NOMO-1 (cell line): ENCODE results near the gene ASCC2.
"Not testable (repeated sequence)": the region's sequence is repeated elsewhere in the genome, so short reads cannot be mapped to it uniquely, and the experiment has no call there.

Source experiments
- DNase-seq, 2 experiments: peaks; one replicate each; lab custom pipeline; 2025; ENCODE audit not compliant: unreplicated experiment in 2 of 2; lab: John Stamatoyannopoulos, UW

ASCC2 gene

GRCh38 chr22:29762263-29762662 lies 75.8 kb downstream of the ASCC2 start:
- DNase-seq, result no peak

- DNase-seq, result no peak
These were observed 79.1 kb downstream of the ASCC2 start for GRCh38 chr22:29758959-29759358.

GRCh38 chr22:29758068-29758622 lies 79.9 kb downstream of the ASCC2 start:
- DNase-seq, result no peak

- DNase-seq, result no peak
These were observed 81.0 kb downstream of the ASCC2 start for GRCh38 chr22:29757096-29757495.

GRCh38 chr22:29756341-29756740 lies 81.7 kb downstream of the ASCC2 start:
- DNase-seq, result no peak

GRCh38 chr22:29755889-29756288 lies 82.2 kb downstream of the ASCC2 start:
- DNase-seq, result no peak

DNA sequence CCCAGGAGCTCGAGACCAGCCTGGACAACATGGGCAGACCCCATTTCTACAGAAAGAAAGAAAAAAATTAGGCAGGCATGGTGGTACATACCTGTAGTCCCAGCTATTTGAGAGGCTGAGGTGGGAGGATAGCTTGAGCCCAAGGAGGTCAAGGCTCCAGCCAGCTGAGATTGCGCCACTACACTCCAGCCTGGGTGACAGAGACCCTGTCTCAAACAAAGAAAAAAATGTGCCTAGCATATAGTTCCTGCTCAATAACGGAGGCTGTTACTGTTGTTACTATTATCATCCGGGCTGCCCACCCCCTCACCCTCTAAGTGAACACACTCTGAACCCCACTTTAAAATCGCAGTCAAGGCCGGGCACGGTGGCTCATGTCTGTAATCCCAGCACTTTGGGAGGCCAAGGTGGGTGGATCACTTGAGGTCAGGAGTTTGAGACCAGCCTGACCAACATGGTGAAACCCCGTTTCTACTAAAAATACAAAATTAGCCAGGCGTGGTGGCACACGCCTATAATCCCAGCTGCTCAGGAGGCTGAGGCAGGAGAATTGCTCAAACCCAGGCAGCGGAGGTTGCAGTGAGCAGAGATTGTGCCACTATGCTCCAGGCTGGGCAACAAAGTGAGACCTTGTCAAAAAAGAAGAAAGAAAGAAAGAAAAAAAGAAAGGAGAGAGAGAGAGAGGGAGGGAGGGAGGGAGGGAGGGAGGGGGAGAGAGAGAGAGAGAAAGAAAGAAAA lies 83.2 kb downstream of the ASCC2 start:
- not testable (repeated sequence) for DNase-seq

DNA sequence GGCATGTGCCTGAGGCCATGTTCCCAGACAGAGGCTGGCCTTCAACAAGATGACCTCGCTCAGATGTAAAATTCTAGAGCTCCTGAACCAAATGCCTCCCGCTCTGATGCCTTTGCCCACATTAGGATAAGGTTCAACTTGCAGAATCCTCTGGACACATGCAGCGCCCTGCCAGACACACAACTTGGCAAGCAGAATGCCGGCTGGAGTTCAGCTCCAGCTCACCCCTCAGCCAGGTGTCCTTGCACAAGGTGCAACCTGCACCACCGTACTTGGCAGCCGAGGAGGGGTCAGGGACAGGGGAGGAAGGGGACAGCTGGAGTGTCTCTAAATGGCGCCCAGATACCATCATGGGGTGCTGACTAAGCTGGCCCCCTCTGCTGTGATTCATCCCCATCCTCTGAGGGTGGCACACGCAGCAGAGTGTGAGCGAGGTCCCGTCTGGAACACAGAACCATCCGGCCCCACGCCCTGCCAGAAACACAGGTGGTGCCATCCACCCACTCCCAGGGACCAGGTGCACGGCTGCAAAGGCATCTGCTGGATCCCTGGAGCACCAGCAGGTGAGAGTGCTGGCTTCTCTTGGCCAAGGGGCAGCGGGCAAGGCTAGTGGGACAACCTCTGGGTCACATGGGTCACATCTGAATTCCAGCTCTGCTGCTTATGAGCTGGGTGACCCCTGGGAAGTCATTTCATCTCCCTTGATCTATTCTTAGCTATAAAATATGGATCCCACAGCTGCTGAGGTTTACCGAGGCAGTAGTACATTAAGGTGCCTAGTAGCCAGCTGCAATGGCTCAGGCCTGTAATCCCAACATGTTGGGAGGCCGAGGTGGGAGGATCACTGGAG lies 84.0 kb downstream of the ASCC2 start:
- DNase-seq, result no peak

DNA sequence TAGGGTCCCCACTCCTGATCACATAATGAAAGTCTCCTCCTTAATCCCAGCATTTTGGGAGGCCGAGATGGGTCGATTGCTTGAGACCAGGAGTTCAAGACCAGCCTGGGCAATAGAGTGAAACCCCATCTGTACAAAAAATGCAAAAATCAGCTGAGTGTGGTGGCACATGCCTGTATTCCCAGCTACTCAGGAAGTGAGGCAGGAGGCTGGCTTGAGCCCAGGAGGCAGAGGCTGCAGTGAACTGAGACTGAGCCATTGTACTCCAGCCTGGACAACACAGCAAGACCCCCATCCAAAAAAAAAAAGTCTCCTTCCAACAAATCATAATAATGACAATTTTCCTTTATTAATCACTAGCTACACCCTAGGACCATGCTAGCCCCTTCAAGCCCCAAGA lies 86.4 kb downstream of the ASCC2 start:
- DNase-seq, result no peak

- DNase-seq, result peak; percentile 48 to 82
These were observed 87.2 kb downstream of the ASCC2 start for GRCh38 chr22:29750559-29751538.

DNA sequence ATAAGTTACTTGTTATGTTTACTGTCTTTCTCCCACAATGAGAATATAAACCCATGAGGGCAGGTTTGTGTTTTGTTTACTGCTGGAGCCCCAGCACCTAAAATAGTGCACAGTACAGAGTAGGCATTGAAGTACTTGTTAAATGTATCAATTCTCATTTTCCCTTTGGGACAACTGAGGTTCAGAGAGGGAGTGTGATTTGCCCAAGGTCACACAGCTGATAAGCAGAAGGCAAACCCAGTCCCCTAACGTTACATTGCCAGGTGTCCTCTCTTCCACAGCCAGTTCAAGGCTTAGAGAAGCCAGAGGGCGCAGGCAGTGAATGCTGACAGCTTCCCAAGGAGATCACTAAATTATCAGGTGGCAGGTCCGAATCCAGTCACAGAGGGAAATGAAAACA lies 88.0 kb downstream of the ASCC2 start:
- no peak for DNase-seq

DNA sequence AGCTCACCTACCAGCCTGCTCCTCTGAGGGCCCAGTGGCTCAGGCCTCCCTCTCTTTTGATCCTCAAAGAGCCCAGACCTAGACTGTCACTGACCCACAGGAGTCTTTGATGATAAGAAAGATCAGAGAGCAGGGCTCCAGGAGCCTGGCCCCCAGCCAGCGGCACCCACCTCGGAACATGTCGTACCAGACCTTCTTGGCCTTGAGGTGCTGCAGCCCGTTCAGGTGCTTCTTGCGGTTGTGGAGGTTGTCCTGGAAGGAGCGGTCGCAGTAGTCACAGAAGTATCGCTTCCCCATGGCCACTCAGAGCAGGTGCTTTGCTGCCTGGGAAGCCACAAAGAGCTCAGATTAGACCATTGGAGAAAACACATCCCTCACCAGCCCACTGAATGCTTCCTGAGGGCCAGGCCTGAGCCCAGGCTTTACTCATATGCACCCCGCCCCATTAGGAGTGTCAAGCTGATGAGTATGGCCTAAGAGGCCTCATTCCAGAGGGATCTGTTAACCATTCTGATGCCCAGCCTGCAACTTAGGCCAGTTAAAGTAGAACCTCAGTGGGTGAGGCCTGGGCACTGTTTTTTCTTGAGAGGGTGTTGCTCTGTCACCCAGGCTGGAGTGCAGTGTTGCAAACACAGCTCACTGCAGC lies 89.7 kb downstream of the ASCC2 start:
- DNase-seq, result no peak

DNA sequence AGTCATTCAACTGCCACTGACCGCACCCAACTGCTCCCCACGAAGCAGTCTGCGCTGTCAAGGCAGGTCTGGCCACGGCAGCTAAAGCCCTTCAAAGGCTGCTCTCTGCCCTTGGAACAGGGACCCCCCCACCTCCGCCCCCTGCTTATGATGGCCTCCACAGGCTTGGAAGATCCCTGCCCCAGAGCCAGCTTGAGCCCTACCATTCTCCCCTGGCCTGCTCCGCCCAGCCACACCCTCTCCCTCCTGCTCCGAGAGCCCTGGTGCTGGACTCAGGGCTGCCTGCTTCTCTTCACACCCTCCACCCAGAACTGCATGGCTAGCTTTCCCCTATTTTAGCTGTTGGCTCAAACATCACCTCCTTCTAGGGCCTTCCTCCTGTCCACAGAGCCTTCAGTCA lies 90.2 kb downstream of the ASCC2 start:
- no peak for DNase-seq

- DNase-seq, result no peak
These were observed 93.2 kb downstream of the ASCC2 start for GRCh38 chr22:29744902-29745301.

GRCh38 chr22:29742326-29742725 lies 95.7 kb downstream of the ASCC2 start:
- DNase-seq, result no peak

DNA sequence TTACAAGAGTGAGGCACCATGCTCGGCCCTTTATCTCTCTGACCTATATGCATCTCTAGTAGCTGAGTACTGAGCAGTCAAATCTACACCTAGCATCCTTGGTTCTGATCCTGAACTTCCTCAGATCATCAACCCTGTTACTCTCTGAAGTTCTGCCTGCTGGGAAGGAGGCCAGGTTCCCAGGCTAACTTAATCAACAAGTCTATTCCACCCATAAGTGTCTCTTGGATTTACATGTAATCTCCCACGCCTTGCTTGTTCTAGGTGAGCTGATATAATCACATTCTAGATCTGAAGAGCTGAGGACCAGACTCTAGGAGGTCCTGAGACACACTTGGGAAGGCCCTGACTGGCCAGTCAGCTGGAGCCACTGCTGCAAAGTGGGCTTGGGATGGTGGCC lies 96.1 kb downstream of the ASCC2 start:
- no peak for DNase-seq

- DNase-seq, result no peak
These were observed 97.9 kb downstream of the ASCC2 start for GRCh38 chr22:29740216-29740615.

- no peak for DNase-seq
These were observed 98.7 kb downstream of the ASCC2 start for GRCh38 chr22:29739346-29739875.
